Measurements from ENCODE around the gene PTTG2. TPM values are rescaled to one million over a fixed set of nuclear protein-coding genes. Genes with fewer than 3 reads are reported as not detected.

PTTG2 gene
- total and polyA plus RNA-seq, 2 experiments from 2014 or later = not detected

DNA sequence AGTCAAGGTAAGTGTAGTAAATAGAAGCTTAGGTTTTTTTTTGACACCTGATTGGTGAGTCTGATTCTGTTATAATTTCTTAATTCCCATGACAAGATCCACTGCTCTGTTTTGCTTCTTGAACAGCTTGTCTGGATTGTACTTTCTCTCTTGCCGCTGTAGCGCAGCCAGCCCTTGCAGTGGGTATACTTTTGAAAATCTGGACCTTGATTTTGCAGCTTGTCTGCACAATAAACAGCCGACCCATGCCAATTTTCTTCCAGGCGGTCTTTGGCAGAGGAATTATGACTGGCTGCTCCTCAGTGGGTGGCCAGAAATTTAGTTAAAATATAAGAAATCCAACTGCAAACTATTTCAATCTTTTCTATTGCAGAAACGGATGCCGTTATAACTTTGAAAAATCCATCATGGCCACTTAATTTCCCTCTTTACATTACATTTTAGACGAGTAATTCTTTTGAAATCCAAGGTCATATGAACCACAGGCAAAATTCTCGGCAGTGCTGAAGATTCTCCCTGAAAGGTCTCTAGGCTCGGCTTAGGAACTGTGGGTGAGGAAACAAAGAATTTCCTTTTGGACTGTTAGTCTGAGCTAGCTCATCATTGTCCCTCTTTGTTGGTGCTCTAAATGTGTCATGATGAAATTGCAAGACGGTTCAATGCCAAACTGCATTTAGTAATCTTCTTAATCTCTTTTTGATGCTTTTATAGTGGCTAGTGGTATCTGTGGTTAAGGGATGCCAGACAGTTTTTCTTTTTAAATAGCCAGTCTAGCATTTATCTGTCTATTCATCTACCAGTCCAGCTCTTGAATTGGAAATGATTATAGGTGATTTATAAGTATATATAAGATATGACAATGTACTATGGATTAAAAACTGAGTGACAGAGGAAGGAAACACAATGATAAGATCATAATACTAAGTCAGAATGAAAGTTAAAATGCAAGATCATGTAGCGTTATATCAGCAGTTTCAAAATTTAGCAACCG lies 31.5 kb upstream of the PTTG2 start:
- TF ChIP-seq EZH2phosphoT487 (IDR thresholded peaks at IDR 0.05; ENCODE audit: low read depth, severe bottlenecking, unreplicated experiment) (no peak), EZH2 (IDR thresholded peaks at IDR 0.05; ENCODE audit: borderline replicate concordance) (no peak)
- TF ChIP-seq, protein P1, sequence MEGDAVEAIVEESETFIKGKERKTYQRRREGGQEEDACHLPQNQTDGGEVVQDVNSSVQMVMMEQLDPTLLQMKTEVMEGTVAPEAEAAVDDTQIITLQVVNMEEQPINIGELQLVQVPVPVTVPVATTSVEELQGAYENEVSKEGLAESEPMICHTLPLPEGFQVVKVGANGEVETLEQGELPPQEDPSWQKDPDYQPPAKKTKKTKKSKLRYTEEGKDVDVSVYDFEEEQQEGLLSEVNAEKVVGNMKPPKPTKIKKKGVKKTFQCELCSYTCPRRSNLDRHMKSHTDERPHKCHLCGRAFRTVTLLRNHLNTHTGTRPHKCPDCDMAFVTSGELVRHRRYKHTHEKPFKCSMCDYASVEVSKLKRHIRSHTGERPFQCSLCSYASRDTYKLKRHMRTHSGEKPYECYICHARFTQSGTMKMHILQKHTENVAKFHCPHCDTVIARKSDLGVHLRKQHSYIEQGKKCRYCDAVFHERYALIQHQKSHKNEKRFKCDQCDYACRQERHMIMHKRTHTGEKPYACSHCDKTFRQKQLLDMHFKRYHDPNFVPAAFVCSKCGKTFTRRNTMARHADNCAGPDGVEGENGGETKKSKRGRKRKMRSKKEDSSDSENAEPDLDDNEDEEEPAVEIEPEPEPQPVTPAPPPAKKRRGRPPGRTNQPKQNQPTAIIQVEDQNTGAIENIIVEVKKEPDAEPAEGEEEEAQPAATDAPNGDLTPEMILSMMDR (IDR thresholded peaks at IDR 0.05; ENCODE audit: poor library complexity) = no peak
- H3K9me3 ChIP-seq (ENCODE audit: low read depth) = no peaks in the 10 kb centered on the region
- no peaks in the 10 kb centered on the region for H3K79me2 ChIP-seq
- H3K9me2 ChIP-seq (replicated peaks; ENCODE audit: insufficient read depth) = no peaks in the 10 kb centered on the region
- 66% methylated on average over 12 of the region's 12 CpGs for WGBS (ENCODE audit: low lambda C conversion rate, missing lambda C conversion rate)
- H3K4me1 ChIP-seq (ENCODE audit: insufficient read depth) = no peaks in the 10 kb centered on the region
- no peak overlapping the region for H3K4me2 ChIP-seq
- no peak overlapping the region for H2AFZ ChIP-seq
- DNase-seq (ENCODE audit: low spot score) = no peak
- no peak overlapping the region for H3K27ac ChIP-seq
- H3K4me3 ChIP-seq = no peak overlapping the region
- H3K27me3 ChIP-seq = no peaks in the 10 kb centered on the region
- H3K36me3 ChIP-seq (replicated peaks; ENCODE audit: insufficient read depth, low read depth) = no peaks in the 10 kb centered on the region
- no peaks in the 10 kb centered on the region for H4K20me1 ChIP-seq (ENCODE audit: insufficient read depth, poor library complexity, severe bottlenecking)

DNA sequence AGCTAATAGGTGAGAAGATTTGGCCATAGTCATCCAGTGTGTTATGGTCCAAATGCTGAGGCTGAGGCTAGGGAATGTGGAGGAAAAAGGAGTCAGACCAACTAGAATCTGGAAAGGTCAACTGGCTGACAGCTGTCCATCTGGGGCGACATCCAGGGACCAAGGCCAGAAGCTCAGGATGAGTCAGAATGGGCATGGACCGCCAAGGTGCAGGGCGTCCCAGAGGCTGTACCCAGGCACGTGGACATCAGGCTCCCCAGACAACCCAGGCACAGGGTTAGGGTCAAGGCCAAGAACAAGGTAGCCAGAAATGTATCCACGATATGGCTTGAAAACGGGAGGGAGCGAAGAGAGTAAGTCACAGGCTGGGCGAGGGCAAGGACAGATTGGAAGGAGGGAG lies 26.1 kb upstream of the PTTG2 start:
- no peaks in the 10 kb centered on the region for H3K4me1 ChIP-seq (ENCODE audit: insufficient read depth)
- H3K9me2 ChIP-seq (replicated peaks; ENCODE audit: insufficient read depth) = no peaks in the 10 kb centered on the region
- 95% methylated on average over 8 of the region's 8 CpGs for WGBS (ENCODE audit: low lambda C conversion rate, missing lambda C conversion rate)
- no peak for DNase-seq (ENCODE audit: low spot score)
- no peak overlapping the region for H3K4me3 ChIP-seq
- H3K27ac ChIP-seq = no peak overlapping the region
- H3K79me2 ChIP-seq = no peaks in the 10 kb centered on the region
- H2AFZ ChIP-seq = no peak overlapping the region
- no peak overlapping the region for H3K4me2 ChIP-seq
- no peak for TF ChIP-seq EZH2 (IDR thresholded peaks at IDR 0.05; ENCODE audit: borderline replicate concordance)
- TF ChIP-seq, protein P1 (IDR thresholded peaks at IDR 0.05; ENCODE audit: poor library complexity) = no peak
- TF ChIP-seq EZH2phosphoT487 (IDR thresholded peaks at IDR 0.05; ENCODE audit: low read depth, severe bottlenecking, unreplicated experiment) = no peak
- H3K27me3 ChIP-seq = no peaks in the 10 kb centered on the region
- no peaks in the 10 kb centered on the region for H3K36me3 ChIP-seq (replicated peaks; ENCODE audit: insufficient read depth, low read depth)
- H4K20me1 ChIP-seq (ENCODE audit: insufficient read depth, poor library complexity, severe bottlenecking) = no peaks in the 10 kb centered on the region
- no peaks in the 10 kb centered on the region for H3K9me3 ChIP-seq (ENCODE audit: low read depth)

DNA sequence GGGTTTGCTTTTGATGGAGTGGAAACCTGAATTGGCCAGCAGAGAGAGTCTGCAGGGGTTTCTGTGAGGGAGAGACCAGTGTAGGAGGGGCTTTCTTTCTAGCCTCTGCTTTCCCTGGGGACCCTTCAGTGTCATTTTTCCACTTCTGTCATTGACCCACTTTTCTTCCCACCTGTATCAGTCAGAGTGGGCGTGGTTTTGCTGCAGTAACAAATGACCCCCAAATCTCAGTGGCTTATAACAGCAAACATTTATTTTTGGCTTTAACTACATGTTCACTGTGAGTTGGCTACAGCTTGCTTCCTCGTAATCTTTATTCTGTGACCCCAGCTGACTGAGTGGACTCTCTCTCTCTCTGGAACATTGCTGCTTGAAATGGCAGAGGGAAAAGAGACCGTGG lies 25.6 kb upstream of the PTTG2 start:
- no peaks in the 10 kb centered on the region for H3K9me3 ChIP-seq (ENCODE audit: low read depth)
- DNase-seq (ENCODE audit: low spot score) = no peak
- no peaks in the 10 kb centered on the region for H3K79me2 ChIP-seq
- H3K36me3 ChIP-seq (replicated peaks; ENCODE audit: insufficient read depth, low read depth) = no peaks in the 10 kb centered on the region
- no peaks in the 10 kb centered on the region for H4K20me1 ChIP-seq (ENCODE audit: insufficient read depth, poor library complexity, severe bottlenecking)
- no peak for TF ChIP-seq EZH2phosphoT487 (IDR thresholded peaks at IDR 0.05; ENCODE audit: low read depth, severe bottlenecking, unreplicated experiment)
- TF ChIP-seq, protein P1 (IDR thresholded peaks at IDR 0.05; ENCODE audit: poor library complexity) = no peak
- TF ChIP-seq EZH2 (IDR thresholded peaks at IDR 0.05; ENCODE audit: borderline replicate concordance) = no peak
- 84% methylated on average over 3 of the region's 3 CpGs for WGBS (ENCODE audit: low lambda C conversion rate, missing lambda C conversion rate)
- no peak overlapping the region for H3K4me3 ChIP-seq
- no peaks in the 10 kb centered on the region for H3K27me3 ChIP-seq
- no peak overlapping the region for H3K4me2 ChIP-seq
- H3K4me1 ChIP-seq (ENCODE audit: insufficient read depth) = no peaks in the 10 kb centered on the region
- no peak overlapping the region for H2AFZ ChIP-seq
- no peak overlapping the region for H3K27ac ChIP-seq
- H3K9me2 ChIP-seq (replicated peaks; ENCODE audit: insufficient read depth) = no peaks in the 10 kb centered on the region
